ENCODE results near the gene USP3.
"Not testable (repeated sequence)": the region's sequence is repeated elsewhere in the genome, so short reads cannot be mapped to it uniquely, and the experiment has no call there.

The USP3 gene

GRCh38 chr15:63620760-63621159 lies 116.4 kb downstream of the USP3 start:
- not testable (repeated sequence) for DNase-seq

- no peak for DNase-seq
Observed at GRCh38 chr15:63623232-63623969, 119.0 kb downstream of the USP3 start.

DNA sequence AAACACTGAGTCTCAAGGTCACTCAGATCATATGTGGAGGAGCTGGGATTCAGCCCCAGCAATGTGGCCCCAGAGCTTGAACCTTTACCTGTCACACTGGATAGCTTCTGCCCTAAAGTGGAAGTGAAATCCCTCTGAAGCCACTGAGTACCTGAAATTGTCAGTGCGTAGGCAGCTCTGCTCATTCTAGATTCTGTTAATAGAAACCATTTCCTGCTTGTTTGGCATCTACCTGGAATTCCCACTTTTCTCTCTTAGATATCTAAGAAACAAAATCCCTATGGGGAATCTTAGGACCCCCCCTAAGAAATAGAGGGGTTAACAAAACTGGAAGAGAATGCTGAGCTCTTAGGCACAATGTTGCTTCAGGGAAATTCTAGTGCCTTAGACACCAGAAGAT lies 122.6 kb downstream of the USP3 start:
- no peak for DNase-seq

DNA sequence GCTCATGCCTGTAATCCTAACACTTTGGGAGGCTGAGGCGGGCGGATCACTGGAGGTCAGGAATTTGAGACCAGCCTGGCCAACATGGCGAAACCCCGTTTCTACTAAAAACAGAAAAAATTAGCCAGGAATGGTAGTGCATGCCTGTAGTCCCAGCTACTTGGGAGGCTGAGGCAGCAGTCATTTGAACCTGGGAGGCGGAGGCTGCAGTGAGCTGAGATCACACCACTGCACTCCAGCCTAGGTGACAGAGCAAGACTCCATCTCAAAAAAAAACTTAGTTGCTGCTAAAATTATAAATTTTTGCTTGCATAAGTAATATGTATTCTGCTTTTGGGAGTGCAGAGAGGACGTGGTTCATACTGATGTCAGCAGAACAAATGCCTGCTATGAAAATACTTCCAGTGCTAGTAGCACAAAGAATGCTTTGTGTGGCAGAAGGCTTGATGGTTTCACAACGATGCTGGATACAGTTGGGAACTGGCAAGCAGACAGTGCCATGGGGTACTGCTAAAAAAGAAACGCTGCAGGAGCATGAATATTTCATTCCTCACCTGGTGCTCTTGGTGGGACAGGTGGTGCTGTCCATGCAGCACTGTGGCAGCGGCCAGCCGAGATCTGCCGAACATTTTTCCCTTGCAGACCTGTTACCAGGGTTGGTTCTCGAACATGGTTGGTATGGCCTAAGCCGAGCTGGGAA lies 123.9 kb downstream of the USP3 start:
- no peak for DNase-seq

GRCh38 chr15:63630036-63630751 lies 125.8 kb downstream of the USP3 start:
- DNase-seq = no peak

- no peak for DNase-seq
Observed at GRCh38 chr15:63633312-63633711, 128.9 kb downstream of the USP3 start.

DNA sequence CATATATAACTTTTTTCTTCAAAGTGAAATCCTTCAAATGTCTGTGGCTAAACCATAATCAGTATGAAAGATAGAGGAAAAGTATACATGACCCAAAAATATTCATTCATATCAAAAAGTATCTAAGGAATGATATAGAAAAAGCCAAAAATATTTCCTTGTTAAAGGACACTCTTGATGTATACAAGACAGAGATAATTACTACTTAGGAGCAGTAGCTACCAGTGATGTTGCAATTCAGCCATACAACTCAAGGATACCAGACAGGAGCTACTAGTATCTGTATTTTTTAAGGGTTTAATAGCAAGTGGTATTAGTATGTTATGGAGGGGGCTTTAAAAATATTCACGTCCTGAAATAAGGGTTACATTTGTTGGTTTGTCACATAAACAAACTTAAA lies 129.8 kb downstream of the USP3 start:
- DNase-seq = no peak

DNA sequence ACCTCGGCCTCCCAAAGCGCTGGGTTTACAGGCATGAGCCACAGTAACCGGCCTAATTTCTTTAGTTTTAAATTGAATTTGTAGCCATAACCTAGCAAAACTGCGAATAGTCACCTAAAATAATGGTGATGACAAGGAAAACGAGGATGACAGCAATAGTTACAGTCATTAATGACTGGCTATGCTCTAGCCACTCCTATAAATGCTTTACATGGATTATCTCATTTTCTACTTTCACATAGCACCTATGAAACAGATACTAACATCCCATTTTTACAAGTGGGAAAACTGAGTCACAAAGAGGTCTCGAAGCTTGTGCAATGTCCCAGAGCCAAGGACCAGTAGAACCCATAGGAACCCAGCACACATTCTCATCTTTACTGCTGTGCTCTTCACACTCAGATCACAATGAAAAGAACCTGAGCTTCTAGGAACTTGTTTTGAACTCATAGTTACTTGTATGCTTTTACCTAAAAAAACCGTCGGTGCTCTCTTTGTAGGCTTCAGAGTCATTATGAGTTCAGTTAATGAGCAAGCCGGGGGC lies 132.2 kb downstream of the USP3 start:
- no peak for DNase-seq

- no peak for DNase-seq
Observed at GRCh38 chr15:63638839-63639238, 134.4 kb downstream of the USP3 start.

- no peak for DNase-seq
Observed at GRCh38 chr15:63640146-63640545, 135.8 kb downstream of the USP3 start.
